GM18505 (cell line): ENCODE measurements around the gene DOCK3.
"Not testable (repeated sequence)": the region's sequence is repeated elsewhere in the genome, so short reads cannot be mapped to it uniquely, and the experiment has no call there.

Source experiments
- ATAC-seq: cut with Tn5 transposase; IDR thresholded peaks from one replicate; pipeline ENCODE4 v1.9.1; 2021; ENCODE audit not compliant: unreplicated experiment
- POLR2A ChIP-seq: IDR thresholded peaks from 4 replicates; pipeline ENCODE4 v1.6.1; 2011; ENCODE audit warnings: borderline replicate concordance; ENCODE audit not compliant: insufficient read depth, insufficient read length; ENCODE audit errors: extremely low read depth

DOCK3 gene

GRCh38 chr3:50737906-50738598, 63.3 kb downstream of the DOCK3 start:
- TF ChIP-seq POLR2A = no peak
- ATAC-seq = no peak

DNA sequence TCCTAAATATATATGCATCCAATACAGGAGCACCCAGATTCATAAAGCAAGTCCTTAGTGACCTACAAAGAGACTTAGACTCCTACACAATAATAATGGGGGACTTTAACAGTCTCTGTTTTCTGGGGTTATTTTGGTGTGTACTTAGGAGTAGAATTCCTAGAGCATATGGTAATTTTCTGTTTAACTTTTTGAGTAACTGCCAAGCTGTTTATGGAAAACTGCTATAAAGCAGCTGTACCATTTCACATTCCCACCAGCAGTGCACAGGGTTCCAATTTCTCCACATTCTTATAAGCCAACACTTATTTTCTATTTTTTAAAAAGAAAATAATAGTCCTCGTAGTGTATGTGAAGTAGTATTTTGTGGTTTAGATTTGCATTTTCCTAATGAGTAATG, 68.9 kb downstream of the DOCK3 start:
- ATAC-seq = no peak
- no peak for TF ChIP-seq POLR2A

- no peak for TF ChIP-seq POLR2A
- ATAC-seq = no peak
Measured at GRCh38 chr3:50749822-50750221, 75.1 kb downstream of the DOCK3 start.

- no peak for TF ChIP-seq POLR2A
- ATAC-seq = no peak
Measured at GRCh38 chr3:50759015-50759414, 84.3 kb downstream of the DOCK3 start.

DNA sequence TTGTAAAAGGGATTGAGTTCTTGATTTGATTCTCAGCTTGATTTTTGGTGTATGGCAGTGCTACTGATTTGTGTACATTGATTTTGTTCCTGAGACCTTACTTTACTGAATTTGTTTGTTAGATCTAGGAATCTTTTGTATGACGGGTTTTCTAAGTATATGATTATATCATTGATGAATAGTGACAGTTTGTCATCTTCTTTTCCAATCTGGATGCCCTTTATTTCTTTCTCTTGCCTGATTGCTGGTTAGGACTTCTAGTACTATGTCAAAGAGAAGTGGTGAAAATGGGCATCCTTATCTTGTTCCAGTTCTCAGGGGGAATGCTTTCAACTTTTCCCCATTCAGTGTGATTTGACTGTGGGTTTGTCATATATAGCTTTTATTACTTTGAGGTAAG, 103.0 kb downstream of the DOCK3 start:
- TF ChIP-seq POLR2A = no peak
- no peak for ATAC-seq

DNA sequence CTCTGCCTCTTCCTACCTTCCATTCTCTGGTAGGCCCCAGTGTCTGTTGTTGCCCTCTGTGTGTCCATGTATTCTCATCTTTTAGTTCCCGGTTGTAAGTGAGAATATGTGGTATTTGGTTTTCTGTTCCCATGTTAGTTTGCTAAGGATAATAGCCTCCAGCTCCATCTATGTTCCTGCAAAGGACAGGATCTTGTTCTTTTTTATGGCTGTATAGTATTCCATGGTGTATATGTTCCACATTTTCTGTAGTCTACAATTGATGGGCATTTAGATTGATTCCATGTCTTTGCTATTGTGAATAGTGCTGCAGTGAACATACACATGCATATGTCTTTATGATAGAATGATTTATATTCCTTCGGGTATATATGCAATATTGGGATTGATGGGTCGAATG, 107.0 kb downstream of the DOCK3 start:
- ATAC-seq = not testable (repeated sequence)

GRCh38 chr3:50786631-50787030, 111.9 kb downstream of the DOCK3 start:
- no peak for ATAC-seq
- TF ChIP-seq POLR2A = no peak

GRCh38 chr3:50790894-50791293, 116.2 kb downstream of the DOCK3 start:
- ATAC-seq = not testable (repeated sequence)

DNA sequence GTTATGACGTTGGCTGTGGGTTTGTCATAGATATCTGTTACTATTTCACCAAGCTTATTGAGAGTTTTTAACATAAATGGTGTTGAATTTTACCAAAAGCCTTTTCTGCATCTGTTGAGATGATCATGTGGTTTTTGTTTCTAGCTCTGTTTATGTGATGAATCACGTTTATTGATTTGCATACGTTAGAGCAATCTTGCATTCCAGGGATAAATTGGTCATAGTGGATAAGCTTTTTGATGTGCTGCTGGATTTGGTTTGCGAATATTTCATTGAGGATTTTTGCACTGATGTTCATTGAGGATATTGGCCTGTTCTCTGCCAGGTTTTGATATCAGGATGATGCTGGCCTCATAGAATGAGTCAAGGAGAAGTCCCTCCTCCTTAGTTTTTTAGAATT, 117.8 kb downstream of the DOCK3 start:
- ATAC-seq = no peak
- no peak for TF ChIP-seq POLR2A

GRCh38 chr3:50803805-50804204, 129.1 kb downstream of the DOCK3 start:
- ATAC-seq = not testable (repeated sequence)

DNA sequence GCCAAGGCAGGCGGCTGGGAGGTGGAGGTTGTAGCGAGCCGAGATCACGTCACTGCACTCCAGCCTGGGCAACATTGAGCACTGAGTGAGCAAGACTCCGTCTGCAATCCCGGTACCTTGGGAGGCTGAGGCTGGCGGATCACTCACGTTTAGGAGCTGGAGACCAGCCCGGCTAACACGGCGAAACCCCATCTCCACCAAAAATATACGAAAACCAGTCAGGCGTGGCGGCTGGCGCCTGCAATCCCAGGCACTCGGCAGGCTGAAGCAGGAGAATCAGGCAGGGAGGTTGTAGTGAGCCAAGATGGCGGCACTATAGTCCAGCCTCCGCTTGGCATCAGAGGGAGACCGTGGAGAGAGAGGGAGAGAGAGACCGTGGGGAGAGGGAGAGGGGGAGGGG, 129.6 kb downstream of the DOCK3 start:
- ATAC-seq = not testable (repeated sequence)

DNA sequence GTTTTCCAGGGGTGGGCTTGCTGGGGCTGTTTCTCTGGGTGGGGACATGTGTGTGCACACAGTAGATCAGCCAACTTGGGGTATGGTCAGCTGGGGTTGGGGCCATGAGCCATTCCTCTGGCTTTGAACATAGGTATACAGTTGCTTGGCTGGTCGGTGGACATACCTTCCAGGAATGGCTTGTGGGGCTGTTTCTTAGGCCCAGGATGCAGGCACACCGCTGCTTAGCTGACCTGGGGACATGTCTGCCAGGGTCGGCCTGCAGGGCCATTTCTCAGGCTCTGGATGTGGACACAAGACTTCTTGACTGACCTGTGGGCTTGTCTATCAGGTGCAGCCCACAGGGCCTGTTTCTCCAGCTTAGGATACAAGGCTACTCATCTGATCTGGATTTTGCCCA, 130.6 kb downstream of the DOCK3 start:
- ATAC-seq = no peak
- TF ChIP-seq POLR2A = no peak

- ATAC-seq = no peak
- no peak for TF ChIP-seq POLR2A
Measured at GRCh38 chr3:50806031-50806430, 131.3 kb downstream of the DOCK3 start.

GRCh38 chr3:50806806-50807205, 132.1 kb downstream of the DOCK3 start:
- ATAC-seq = no peak

DNA sequence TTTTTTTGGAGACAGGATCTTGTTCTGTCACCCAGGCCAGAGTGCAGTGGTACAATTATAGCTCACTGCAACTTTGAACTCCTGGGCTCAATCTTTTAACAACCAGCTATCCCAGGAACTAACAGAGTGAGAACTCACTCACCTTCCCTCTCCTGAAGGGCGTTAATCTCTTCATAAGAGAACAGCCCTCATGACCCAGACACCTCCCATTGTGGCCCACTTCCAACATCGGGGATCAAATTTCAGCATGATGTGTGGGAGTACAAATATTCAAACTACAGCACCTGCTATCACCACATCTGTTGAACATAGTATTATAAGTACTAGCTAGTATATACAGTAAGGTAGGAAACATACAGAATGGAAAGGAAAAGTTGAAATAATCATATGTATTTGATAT, 132.5 kb downstream of the DOCK3 start:
- TF ChIP-seq POLR2A = no peak
- no peak for ATAC-seq

More at GRCh38 chr3:50806806-50807205, 132.1 kb downstream of the DOCK3 start:
- TF ChIP-seq POLR2A = no peak
